ACC112 (cell line): ENCODE results near the gene BST2.

Experiments used
- H2AFZ ChIP-seq: fragments of 200-600 bp; sonication (generic); one replicate; pipeline ENCODE4 v1.6.0; 2017; ENCODE audit warnings: antibody characterized with exemption, low read length; ENCODE audit not compliant: unreplicated experiment
- H3K27ac ChIP-seq: fragments of 200-600 bp; sonication (generic); 2 replicates; pipeline ENCODE4 v1.5.1; 2014; ENCODE audit warnings: low read depth, mild to moderate bottlenecking, antibody characterized with exemption, low read length, moderate library complexity
- H3K27me3 ChIP-seq: fragments of 200-600 bp; sonication (generic); 2 replicates; pipeline ENCODE4 v1.6.1; 2014; ENCODE audit warnings: mild to moderate bottlenecking, antibody characterized with exemption, low read length, moderate library complexity, mixed read lengths; ENCODE audit not compliant: insufficient read depth
- H3K36me3 ChIP-seq: fragments of 200-600 bp; sonication (generic); 2 replicates; pipeline ENCODE4 v1.6.1; 2016; ENCODE audit warnings: mild to moderate bottlenecking, antibody characterized with exemption, low read length, moderate library complexity, mixed read lengths; ENCODE audit not compliant: insufficient read depth
- H3K4me1 ChIP-seq: fragments of 200-600 bp; sonication (generic); one replicate; pipeline ENCODE4 v1.6.1; 2016; ENCODE audit warnings: low read length, mixed read lengths; ENCODE audit not compliant: insufficient read depth, unreplicated experiment, control insufficient read depth
- H3K4me3 ChIP-seq: fragments of 200-600 bp; sonication (generic); 2 replicates; pipeline ENCODE4 v1.5.1; 2014; ENCODE audit warnings: mild to moderate bottlenecking, low read depth, low read length
- H3K79me2 ChIP-seq: fragments of 200-600 bp; sonication (generic); one replicate; pipeline ENCODE4 v1.6.0; 2016; ENCODE audit warnings: low read length; ENCODE audit not compliant: control insufficient read depth, unreplicated experiment, insufficient read depth

The BST2 gene, protein sequence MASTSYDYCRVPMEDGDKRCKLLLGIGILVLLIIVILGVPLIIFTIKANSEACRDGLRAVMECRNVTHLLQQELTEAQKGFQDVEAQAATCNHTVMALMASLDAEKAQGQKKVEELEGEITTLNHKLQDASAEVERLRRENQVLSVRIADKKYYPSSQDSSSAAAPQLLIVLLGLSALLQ

DNA sequence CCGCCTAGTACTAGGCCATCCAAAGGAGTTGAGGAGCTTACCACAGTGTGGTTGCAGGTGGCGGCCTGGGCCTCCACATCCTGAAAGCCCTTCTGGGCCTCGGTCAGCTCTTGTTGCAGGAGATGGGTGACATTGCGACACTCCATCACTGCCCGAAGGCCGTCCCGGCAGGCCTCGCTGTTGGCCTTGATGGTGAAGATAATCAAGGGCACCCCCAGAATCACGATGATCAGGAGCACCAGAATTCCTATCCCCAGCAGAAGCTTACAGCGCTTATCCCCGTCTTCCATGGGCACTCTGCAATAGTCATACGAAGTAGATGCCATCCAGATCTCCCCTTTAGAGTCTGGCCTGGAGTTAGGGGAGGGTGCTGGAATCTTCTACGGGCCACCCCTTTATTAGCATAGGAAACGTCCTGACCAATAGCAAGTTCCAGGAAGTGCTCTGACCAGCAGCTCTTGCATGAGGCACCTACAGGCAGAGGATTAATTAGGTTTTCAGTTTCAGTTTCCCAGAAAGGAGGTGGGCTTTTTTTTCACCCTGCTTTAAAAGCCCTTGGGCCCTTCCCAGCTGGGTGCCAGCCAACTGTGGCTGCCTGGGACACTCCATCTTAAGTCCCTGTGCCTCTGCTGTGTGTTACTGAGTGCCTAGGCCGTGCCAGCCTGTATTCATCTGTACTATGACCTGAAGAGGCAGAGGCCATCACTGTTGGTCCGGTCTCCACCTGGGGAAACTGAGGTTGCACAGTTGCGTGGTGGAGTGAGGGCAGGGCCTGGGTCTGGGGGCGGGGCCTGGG is at the start of gene BST2:
Gene BST2 (minus strand): TSS at position 381 of the 796 bp plus-strand sequence. CDS start 55 bp downstream, at position 326.
- Histone ChIP-seq H3K79me2 (peaks cover 36% of the 10 kb centered on the region), H3K4me3 (peak within 1 kb of the TSS; percentile 84), H3K27me3 (no peaks in the 10 kb centered on the region), H3K27ac (peak within 1 kb of the TSS; percentile 83), H3K36me3 (peaks cover 3% of the 10 kb centered on the region; the same call in 1 of the 2 replicates), H2AFZ (peak within 1 kb of the TSS; percentile 60), H3K4me1 (peaks cover 15% of the 10 kb centered on the region)

- H3K4me3 ChIP-seq: no peak overlapping the region
- peaks cover 17% of the 10 kb centered on the region; the same call in 1 of the 2 replicates for H3K27me3 ChIP-seq
- H3K36me3 ChIP-seq: no peaks in the 10 kb centered on the region
- no peaks in the 10 kb centered on the region for H3K4me1 ChIP-seq
- no peaks in the 10 kb centered on the region for H3K79me2 ChIP-seq
- no peak overlapping the region for H2AFZ ChIP-seq
- H3K27ac ChIP-seq: no peak overlapping the region
These were observed 49.2 kb upstream of the BST2 start for GRCh38 chr19:17454576-17455071.

- Histone ChIP-seq H3K79me2 (no peaks in the 10 kb centered on the region), H3K27me3 (peaks cover 29% of the 10 kb centered on the region), H3K27ac (no peak overlapping the region), H3K4me3 (no peak overlapping the region), H2AFZ (no peak overlapping the region), H3K36me3 (no peaks in the 10 kb centered on the region), H3K4me1 (no peaks in the 10 kb centered on the region)
These were observed 46.4 kb upstream of the BST2 start for GRCh38 chr19:17451820-17452219.

DNA sequence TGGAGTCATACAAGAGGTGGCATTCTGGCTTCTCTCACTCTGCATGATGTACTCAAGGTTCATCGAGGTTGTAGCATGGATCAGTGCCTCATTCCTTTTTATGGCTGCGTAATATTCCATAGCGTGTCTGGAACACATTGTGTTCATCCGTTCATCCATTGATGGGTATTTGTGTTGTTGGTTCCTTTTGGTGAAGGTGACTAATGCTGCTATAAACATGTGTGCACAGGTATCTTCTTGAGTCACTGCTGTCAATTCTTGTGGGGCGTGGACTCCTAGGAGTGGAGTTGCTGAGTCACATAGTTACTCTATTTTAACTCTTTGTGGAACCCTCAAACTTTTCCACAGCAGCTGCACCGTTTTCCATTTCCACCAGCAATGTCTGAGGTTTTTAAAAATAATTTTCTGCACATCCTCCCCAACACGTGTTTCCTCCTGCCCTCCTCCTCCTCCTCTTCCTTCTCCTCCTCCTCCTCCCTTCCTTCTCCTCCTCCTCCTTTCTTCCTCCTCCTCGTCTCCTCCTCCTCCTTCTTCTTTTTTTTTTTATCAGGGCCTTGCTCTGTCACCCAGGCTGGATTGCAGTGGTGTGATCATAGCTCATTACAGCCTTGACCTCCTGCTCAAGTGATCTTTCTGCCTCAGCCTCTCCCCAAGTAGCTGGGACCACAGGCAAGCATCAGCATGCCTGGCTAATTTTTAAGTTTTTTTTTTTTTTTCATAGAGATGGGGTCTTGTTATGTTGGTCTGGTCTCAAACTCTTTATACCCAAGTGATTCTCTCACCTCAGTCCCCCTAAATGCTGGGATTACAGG is 45.0 kb upstream of the BST2 start:
- no peak overlapping the region for H2AFZ ChIP-seq
- H3K36me3 ChIP-seq: no peaks in the 10 kb centered on the region
- H3K27ac ChIP-seq: no peak overlapping the region
- H3K27me3 ChIP-seq: peaks cover 23% of the 10 kb centered on the region
- H3K4me3 ChIP-seq: no peak overlapping the region
- no peaks in the 10 kb centered on the region for H3K79me2 ChIP-seq
- H3K4me1 ChIP-seq: no peaks in the 10 kb centered on the region

DNA sequence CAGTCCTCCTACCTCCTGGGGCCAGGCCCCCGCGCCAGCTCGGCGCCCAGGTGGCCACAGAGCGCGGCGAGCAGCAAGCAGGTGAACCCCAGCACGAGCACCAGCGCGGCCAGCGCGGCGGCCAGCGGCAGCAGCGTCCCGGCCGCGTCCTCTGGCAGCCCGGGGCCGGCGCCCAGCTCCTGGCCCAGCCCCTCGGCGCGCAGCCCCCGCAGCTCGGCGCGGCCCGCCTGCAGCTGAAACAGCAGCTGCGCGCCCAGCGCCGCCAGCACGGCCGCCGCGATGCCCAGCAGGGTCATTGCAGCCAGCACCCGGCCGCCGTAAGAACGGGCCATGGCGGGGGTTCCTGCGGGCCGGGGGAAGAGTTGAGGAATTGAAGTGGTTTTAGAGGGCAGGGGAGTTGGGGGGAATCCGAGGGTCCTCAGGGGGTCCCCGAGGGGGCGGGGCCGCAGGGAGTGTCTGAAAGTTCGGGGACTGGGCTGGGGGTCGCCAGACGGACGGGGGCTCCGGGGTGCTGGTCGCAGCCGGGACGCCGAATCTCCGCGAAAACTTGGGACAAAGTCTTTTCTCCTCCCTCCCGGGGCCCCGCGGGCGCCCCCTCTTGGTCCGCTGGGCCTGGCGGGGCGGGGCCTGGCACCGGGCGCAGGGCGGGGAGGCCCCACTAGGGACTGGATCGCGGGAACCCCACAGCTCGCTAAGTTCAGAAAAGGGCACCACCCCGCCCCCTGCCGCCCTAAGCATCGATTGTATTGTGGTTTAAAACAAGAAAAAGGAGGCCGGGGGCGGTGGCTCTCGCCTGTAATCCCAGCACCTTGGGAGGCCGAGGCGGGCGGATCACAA is 42.9 kb upstream of the BST2 start, which contains the start of gene TMEM221:
Gene TMEM221 (minus strand): TSS at position 538 of the 837 bp plus-strand sequence. CDS start 206 bp downstream, at position 332.
- no peak within 1 kb of the TSS for H3K27ac ChIP-seq
- H3K4me3 ChIP-seq: peak within 1 kb of the TSS; percentile 68
- no peaks in the 10 kb centered on the region for H3K4me1 ChIP-seq
- H2AFZ ChIP-seq: peak within 1 kb of the TSS; percentile 38
- no peaks in the 10 kb centered on the region for H3K79me2 ChIP-seq
- peaks cover 12% of the 10 kb centered on the region for H3K27me3 ChIP-seq
- H3K36me3 ChIP-seq: no peaks in the 10 kb centered on the region

- Histone ChIP-seq H3K4me3 (0 out of 2 replicates have a peak overlapping the region, but pooled peaks have one; percentile 68), H3K79me2 (no peaks in the 10 kb centered on the region), H2AFZ (no peak overlapping the region), H3K4me1 (no peaks in the 10 kb centered on the region), H3K36me3 (no peaks in the 10 kb centered on the region), H3K27ac (no peak overlapping the region), H3K27me3 (peaks cover 12% of the 10 kb centered on the region)
These were observed 42.3 kb upstream of the BST2 start for GRCh38 chr19:17447704-17448130.

DNA sequence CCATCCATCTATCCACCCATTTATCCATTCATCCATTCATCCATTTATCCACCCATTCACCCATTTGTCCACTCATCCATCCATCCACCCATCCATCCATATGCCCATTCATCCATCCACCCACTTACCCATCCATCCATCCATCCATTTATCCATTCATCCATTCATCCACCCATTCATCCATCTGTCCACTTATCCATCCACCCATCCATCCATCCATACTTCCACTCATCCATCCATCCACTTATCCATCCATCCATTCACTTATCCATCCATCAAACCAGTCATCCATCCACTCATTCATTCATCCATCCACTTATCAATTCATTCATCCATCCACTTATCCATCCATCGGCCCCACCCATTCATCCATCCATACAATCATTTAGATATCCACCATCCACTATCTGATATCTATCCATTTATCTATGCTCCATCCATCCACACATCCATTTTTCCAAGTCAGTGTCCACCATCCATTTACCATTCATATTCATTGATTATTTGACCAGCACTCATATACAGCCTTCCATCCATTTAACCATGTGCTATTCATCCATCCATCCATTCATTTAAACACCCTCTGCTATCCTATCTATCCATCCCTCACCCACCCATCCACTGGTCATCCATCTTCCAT is 40.2 kb upstream of the BST2 start:
- H2AFZ ChIP-seq: no peak overlapping the region
- H3K27me3 ChIP-seq: peaks cover 12% of the 10 kb centered on the region
- H3K4me1 ChIP-seq: no peaks in the 10 kb centered on the region
- no peak overlapping the region for H3K4me3 ChIP-seq
- no peaks in the 10 kb centered on the region for H3K79me2 ChIP-seq
- no peaks in the 10 kb centered on the region for H3K36me3 ChIP-seq
- no peak overlapping the region for H3K27ac ChIP-seq

DNA sequence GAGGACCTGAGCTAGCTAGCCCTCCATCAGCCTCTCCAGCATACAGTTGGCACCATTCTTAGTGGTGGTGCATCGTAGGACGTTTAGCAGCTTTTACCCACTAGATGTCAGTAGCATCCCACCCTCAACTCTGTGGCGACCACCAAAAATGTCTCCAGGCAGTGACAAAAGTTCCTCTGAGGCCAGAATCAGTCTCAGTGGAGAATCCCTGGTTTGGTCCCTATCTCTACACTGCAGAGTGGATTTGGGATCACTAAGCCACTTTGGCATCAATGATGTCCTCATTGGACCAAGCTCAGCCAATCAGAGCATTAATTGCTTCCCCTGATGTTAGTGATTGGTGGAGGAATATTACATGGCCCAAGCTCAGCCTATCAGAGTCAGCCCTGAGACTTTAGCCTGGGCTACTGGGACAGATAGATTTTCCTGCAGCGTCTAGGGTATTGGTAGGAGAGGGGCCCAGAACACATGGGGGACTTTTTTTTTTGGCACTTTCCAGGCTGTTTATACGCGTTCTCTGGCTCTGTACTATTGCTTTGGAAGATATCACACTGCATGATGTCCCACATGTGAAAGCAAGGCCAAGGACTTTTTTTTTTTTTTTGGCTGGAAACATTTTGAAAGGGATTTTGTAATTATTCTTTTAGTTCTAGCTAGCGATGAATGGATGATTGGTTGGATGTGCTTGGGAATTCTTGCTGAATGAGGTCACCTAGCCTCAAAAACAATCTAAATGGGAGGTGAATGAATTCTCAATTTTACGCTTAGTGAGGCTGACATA is 36.0 kb upstream of the BST2 start:
- no peak overlapping the region for H3K27ac ChIP-seq
- H3K27me3 ChIP-seq: no peaks in the 10 kb centered on the region
- no peak overlapping the region for H2AFZ ChIP-seq
- no peaks in the 10 kb centered on the region for H3K36me3 ChIP-seq
- H3K79me2 ChIP-seq: no peaks in the 10 kb centered on the region
- no peak overlapping the region for H3K4me3 ChIP-seq
- H3K4me1 ChIP-seq: no peaks in the 10 kb centered on the region

DNA sequence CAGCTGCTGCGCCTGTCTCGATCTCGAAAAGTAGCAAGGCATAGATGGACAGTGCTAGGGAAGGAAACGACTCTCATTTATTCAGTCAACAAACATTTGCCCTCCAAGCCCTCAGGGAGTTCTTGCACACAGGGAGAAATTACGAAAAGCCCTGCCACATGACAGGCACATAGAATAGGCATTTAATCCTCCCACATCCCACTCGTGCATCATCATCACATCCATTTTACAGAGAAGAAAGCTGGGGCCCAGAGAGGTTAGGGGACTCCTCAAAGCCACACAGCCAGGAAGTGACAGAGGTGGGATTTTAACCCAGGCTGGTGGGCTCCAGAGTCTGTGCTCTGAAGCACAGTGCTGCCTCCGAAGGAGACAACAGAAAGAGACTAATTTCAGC is 31.4 kb upstream of the BST2 start:
- H3K27me3 ChIP-seq: no peaks in the 10 kb centered on the region
- H3K79me2 ChIP-seq: no peaks in the 10 kb centered on the region
- H3K4me3 ChIP-seq: no peak overlapping the region
- no peak overlapping the region for H2AFZ ChIP-seq
- no peaks in the 10 kb centered on the region for H3K36me3 ChIP-seq
- no peaks in the 10 kb centered on the region for H3K4me1 ChIP-seq
- no peak overlapping the region for H3K27ac ChIP-seq
